Sigmoid colon (tissue), 7 donors: Measurements from ENCODE around the gene TEDC1. TPM values are rescaled to one million over a fixed set of nuclear protein-coding genes. Genes with fewer than 3 reads are reported as not detected.

ENCODE experiments used
- DNase-seq: peaks from one replicate; pipeline ENCODE4 v3.0.0-alpha.2; 2019
- H3K27ac ChIP-seq, 4 donors: fragments of 200-600 bp; sonication (generic); one replicate each; pipeline ENCODE4 v1.5.1; 2016 to 2019; ENCODE audit warnings: mild to moderate bottlenecking in 1 of 4
- H3K27me3 ChIP-seq, 3 donors: fragments of 200-600 bp; sonication (generic); one replicate each; pipeline ENCODE4 v1.5.1; 2019; ENCODE audit warnings: mild to moderate bottlenecking in 1 of 3
- H3K36me3 ChIP-seq, 4 donors: fragments of 200-600 bp; sonication (generic); one replicate each; pipeline ENCODE4 v1.5.1; 2016 to 2019
- H3K4me1 ChIP-seq, 4 donors: fragments of 200-600 bp; sonication (generic); one replicate each; pipeline ENCODE4 v1.5.1; 2017 to 2019
- H3K4me3 ChIP-seq, 4 donors: fragments of 200-600 bp; sonication (generic); one replicate each; pipeline ENCODE4 v1.5.1; 2017 to 2019; ENCODE audit warnings: mild to moderate bottlenecking in 2 of 4, moderate library complexity in 1 of 4
- H3K9me3 ChIP-seq, 4 donors: fragments of 200-600 bp in 3 of 4; sonication (generic) in 3 of 4; one replicate each; pipeline versions ENCODE4 v1.5.1 to v1.6.1; 2013 to 2019
- EP300 ChIP-seq, 4 donors: sonication (generic); formaldehyde crosslinking; IDR thresholded peaks; one replicate each; pipeline ENCODE4 v1.6.1; 2017; ENCODE audit warnings: antibody characterized with exemption in 4 of 4
- POLR2A ChIP-seq, 2 donors: fragments of 450-650 bp; IDR thresholded peaks; one replicate each; pipeline ENCODE4 v1.6.1; 2016; ENCODE audit warnings: antibody characterized with exemption in 2 of 2, mild to moderate bottlenecking in 2 of 2, moderate library complexity in 2 of 2
- POLR2AphosphoS5 ChIP-seq, 4 donors: sonication (generic); formaldehyde crosslinking; IDR thresholded peaks; one replicate each; pipeline ENCODE4 v1.6.1; 2017; ENCODE audit warnings: antibody characterized with exemption in 4 of 4
- WGBS, 2 donors: extraction: QIAGEN DNeasy Blood & Tissue Kit; methylation state at CpG; one replicate each; pipeline ENCODE4 v1.1.7; 2013; 5-methylcytosine and 5-hydroxymethylcytosine counted together
- intact Hi-C: fragments of 100-400 bp; cut with DNase I; formaldehyde crosslinking; loops from one replicate; pipeline ENCODE4 v1.15.1; 2023
- polyA plus RNA-seq, 3 donors: library from polyadenylated mRNA; stranded (reverse); fragments of 200-250 nt; gene quantifications; one replicate each; pipeline ENCODE4 v1.2.3, GENCODE V29; 2013
- total RNA-seq, 4 donors: library from RNA; depleted of rRNA; stranded (reverse); fragments of >200 nt; gene quantifications; one replicate each; pipeline ENCODE4 v1.1.0, GENCODE V29; 2016
- TF ChIP-seq, protein P1 (sequence below), 4 experiments: fragments of 450-650 bp in 3 of 4; fragments of 200-600 bp in 1 of 4; IDR thresholded peaks; one replicate each; pipeline ENCODE4 v1.5.1; 2016 to 2019; ENCODE audit warnings: antibody characterized with exemption in 4 of 4, mild to moderate bottlenecking in 3 of 4, moderate library complexity in 2 of 4
- donor health status: healthy with polysubstance abuse.
- donor health status: Bipolar disorder and iron deficiency.
- donor health status: healthy.

The TEDC1 gene
- total and polyA plus RNA-seq, 7 donors = 0.16 to 36.0 (median 5.2) TPM

DNA sequence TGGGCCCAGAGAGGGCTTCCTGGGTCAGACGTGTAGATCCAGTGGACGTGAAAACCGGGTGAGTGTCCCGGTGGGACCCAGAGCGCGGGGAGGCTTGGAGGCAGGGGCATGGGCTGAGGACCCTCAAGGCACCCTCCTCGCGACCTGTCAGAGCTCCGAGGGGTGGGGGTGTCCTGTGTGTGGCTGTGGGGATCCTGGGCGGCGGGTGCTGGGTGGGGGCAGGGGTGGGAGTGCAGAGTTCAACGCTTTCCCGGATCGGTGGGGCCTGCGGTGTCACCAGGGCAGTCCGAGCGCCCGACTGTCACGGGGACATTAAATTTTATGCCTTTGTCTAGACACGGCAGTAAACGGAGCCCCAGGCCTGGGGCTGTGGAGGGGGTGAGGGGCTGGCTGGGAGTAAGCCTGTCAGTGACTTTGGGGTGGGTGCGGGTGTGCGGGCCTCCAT is 36.4 kb downstream of the TEDC1 start:
- DNase-seq = no peak
- no peaks in the 10 kb centered on the region for H3K9me3 ChIP-seq
- H3K27ac ChIP-seq = peak overlapping the region in 1 of 4 donors; percentile 72
- H3K4me3 ChIP-seq = peak overlapping the region; percentile 57 to 75 (median 62)
- peaks cover 0 to 38% (median 32%) of the 10 kb centered on the region in 4 donors for H3K4me1 ChIP-seq
- no peak for TF ChIP-seq POLR2A (IDR thresholded peaks at IDR 0.05)
- TF ChIP-seq POLR2AphosphoS5 (IDR thresholded peaks at IDR 0.05) = no peak
- TF ChIP-seq EP300 (IDR thresholded peaks at IDR 0.05) = no peak
- TF ChIP-seq, protein P1, sequence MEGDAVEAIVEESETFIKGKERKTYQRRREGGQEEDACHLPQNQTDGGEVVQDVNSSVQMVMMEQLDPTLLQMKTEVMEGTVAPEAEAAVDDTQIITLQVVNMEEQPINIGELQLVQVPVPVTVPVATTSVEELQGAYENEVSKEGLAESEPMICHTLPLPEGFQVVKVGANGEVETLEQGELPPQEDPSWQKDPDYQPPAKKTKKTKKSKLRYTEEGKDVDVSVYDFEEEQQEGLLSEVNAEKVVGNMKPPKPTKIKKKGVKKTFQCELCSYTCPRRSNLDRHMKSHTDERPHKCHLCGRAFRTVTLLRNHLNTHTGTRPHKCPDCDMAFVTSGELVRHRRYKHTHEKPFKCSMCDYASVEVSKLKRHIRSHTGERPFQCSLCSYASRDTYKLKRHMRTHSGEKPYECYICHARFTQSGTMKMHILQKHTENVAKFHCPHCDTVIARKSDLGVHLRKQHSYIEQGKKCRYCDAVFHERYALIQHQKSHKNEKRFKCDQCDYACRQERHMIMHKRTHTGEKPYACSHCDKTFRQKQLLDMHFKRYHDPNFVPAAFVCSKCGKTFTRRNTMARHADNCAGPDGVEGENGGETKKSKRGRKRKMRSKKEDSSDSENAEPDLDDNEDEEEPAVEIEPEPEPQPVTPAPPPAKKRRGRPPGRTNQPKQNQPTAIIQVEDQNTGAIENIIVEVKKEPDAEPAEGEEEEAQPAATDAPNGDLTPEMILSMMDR (IDR thresholded peaks at IDR 0.05) = no peak
- H3K36me3 ChIP-seq = no peaks in the 10 kb centered on the region
- intact Hi-C loops = loop anchor here (5.0 to 10.0 kb wide), 3 partner anchors 53 to 323 kb away; partner anchors contain the start of gene CRIP2
- WGBS, 2 donors = 17 to 32% methylated on average over 23 of the region's 23 CpGs
- H3K27me3 ChIP-seq = peaks cover 0 to 21% (median 19%) of the 10 kb centered on the region in 3 donors

DNA sequence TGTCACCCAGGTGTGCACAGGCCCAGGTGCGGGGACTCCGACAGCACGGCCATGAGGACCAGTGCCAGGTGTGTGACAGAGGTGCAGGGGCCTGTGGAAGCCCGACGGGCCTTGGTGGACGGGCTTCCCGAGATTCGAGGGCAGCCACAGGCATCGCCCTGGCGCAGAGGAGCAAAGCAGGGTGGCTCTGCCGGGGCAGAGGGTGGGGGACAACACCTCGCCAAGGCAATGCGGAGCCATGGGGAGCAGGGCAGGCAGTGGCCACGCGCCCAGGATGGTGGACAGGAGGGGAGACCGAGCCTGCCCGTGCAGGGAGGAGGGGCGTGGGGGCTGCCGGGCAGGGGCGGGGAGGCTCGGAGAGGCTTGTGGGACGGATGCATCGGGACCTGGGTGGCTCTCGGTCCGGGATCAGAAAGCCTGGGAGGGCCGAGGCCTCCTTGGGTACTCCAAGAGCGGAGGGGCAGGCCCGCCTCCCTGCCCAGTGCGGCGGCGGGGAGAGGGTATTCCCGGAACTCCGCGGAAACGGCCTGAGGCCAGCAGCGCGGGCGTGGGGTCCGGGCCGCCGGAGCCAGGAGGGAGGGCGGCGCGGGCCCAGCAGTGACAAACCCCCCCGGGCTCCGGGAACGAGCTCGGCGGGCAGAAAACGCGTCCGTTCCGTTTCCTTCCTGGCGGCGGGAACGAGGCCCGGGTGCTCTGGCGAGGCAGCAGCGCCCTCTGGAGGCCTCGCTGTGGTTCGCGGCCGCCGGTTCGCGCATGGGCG is 37.0 kb downstream of the TEDC1 start:
- DNase-seq = peak; percentile 87
- Histone ChIP-seq H3K36me3 (no peaks in the 10 kb centered on the region), H3K27ac (peak overlapping the region; percentile 67 to 76 (median 73)), H3K27me3 (peaks cover 0 to 21% (median 19%) of the 10 kb centered on the region in 3 donors), H3K9me3 (no peaks in the 10 kb centered on the region), H3K4me3 (peak overlapping the region; percentile 56 to 75 (median 60)), H3K4me1 (peaks cover 0 to 38% (median 32%) of the 10 kb centered on the region in 4 donors)
- TF ChIP-seq EP300 (IDR thresholded peaks at IDR 0.05) = no peak
- TF ChIP-seq, protein P1 (IDR thresholded peaks at IDR 0.05) = peak; percentile 53 to 85 (median 71)
- TF ChIP-seq POLR2AphosphoS5 (IDR thresholded peaks at IDR 0.05) = peak in 3 of 4 donors; percentile 62 to 77 (median 65)
- peak in 1 of 2 donors; percentile 15 for TF ChIP-seq POLR2A (IDR thresholded peaks at IDR 0.05)
- intact Hi-C loops = loop anchor here (1.0 to 10.0 kb wide), 5 partner anchors 37 to 323 kb away; partner anchors contain the start of genes CRIP2 and TEDC1
- WGBS, 2 donors = 3 to 8% methylated on average over 67 of the region's 67 CpGs

GRCh38 chr14:105528586-105529318 is 37.7 kb downstream of the TEDC1 start:
- peak overlapping the region in 1 of 4 donors; percentile 72 for H3K27ac ChIP-seq
- peak overlapping the region; percentile 56 to 75 (median 60) for H3K4me3 ChIP-seq
- WGBS, 2 donors = 13 to 30% methylated on average over 89 of the region's 89 CpGs
- DNase-seq = no peak
- intact Hi-C loops = loop anchor here (1.0 to 10.0 kb wide), 5 partner anchors 37 to 324 kb away; partner anchors contain the start of genes CRIP2 and TEDC1
- H3K36me3 ChIP-seq = no peaks in the 10 kb centered on the region
- H3K4me1 ChIP-seq = peaks cover 0 to 38% (median 32%) of the 10 kb centered on the region in 4 donors
- H3K27me3 ChIP-seq = peaks cover 0 to 21% (median 19%) of the 10 kb centered on the region in 3 donors
- TF ChIP-seq, protein P1 (IDR thresholded peaks at IDR 0.05) = no peak
- TF ChIP-seq POLR2AphosphoS5 (IDR thresholded peaks at IDR 0.05) (no peak), EP300 (IDR thresholded peaks at IDR 0.05) (no peak), POLR2A (IDR thresholded peaks at IDR 0.05) (no peak)
- no peaks in the 10 kb centered on the region for H3K9me3 ChIP-seq

DNA sequence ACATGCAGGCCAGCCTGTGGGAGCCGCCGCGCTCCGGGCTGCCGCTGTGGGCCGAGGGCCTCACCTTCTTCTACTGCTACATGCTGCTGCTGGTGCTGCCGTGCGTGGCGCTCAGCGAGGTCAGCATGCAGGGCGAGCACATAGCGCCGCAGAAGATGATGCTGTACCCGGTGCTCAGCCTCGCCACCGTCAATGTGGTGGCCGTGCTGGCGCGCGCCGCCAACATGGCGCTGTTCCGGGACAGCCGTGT is 38.2 kb downstream of the TEDC1 start:
- DNase-seq = no peak
- TF ChIP-seq, protein P1 (IDR thresholded peaks at IDR 0.05) = no peak
- TF ChIP-seq POLR2AphosphoS5 (IDR thresholded peaks at IDR 0.05) (no peak), EP300 (IDR thresholded peaks at IDR 0.05) (no peak), POLR2A (IDR thresholded peaks at IDR 0.05) (no peak)
- no peaks in the 10 kb centered on the region for H3K9me3 ChIP-seq
- 20 to 26% methylated on average over 24 of the region's 24 CpGs for WGBS, 2 donors
- H3K36me3 ChIP-seq = no peaks in the 10 kb centered on the region
- peaks cover 0 to 38% (median 32%) of the 10 kb centered on the region in 4 donors for H3K4me1 ChIP-seq
- intact Hi-C loops = loop anchor here (5.0 to 10.0 kb wide), 3 partner anchors 54 to 324 kb away; partner anchors contain the start of gene CRIP2
- no peak overlapping the region for H3K27ac ChIP-seq
- H3K4me3 ChIP-seq = peak overlapping the region in 2 of 4 donors; percentile 64 to 75
- peaks cover 0 to 21% (median 19%) of the 10 kb centered on the region in 3 donors for H3K27me3 ChIP-seq
